ENCODE data around the gene OR3A1. TPM values are rescaled to one million over a fixed set of nuclear protein-coding genes. Genes with fewer than 3 reads are reported as not detected.
"Not testable (repeated sequence)": the region's sequence is repeated elsewhere in the genome, so short reads cannot be mapped to it uniquely, and the experiment has no call there.

The OR3A1 gene
- polyA plus RNA-seq, 2 of the 4 experiments (the other 2 are of a cell fraction) = not detected

- no peak overlapping the region for H3K4me3 ChIP-seq
- TF ChIP-seq CBX8 (IDR thresholded peaks at IDR 0.05) (peak; percentile 88), RNF2 (IDR thresholded peaks at IDR 0.05; ENCODE audit: borderline replicate concordance, low read depth) (peak; percentile 92; the same call in 1 of the 2 replicates), TFCP2L1 (CRISPR knock-in tag; IDR thresholded peaks at IDR 0.05) (no peak)
- WGBS (ENCODE audit: missing lambda C conversion rate) = 15% methylated on average over 4 of the region's 4 CpGs
- no peak for ATAC-seq
- ChIA-PET POLR2A (no interaction called here), CTCF (no interaction called here)
- peak; percentile 43 for FAIRE-seq
- no peaks in the 10 kb centered on the region for H3K4me1 ChIP-seq
- no peak overlapping the region for H3K4me2 ChIP-seq
- H3K27ac ChIP-seq = no peak overlapping the region
- DNase-seq (ENCODE audit: low read depth in 1 of 2, low spot score in 1 of 2) = no peak
- no peaks in the 10 kb centered on the region for H3K9me3 ChIP-seq
Observed at GRCh38 chr17:3295632-3296031, 2.5 kb downstream of the OR3A1 start.

- H3K4me3 ChIP-seq; DNase-seq (ENCODE audit: low read depth in 1 of 2, low spot score in 1 of 2); H3K9me3 ChIP-seq; FAIRE-seq; H3K27ac ChIP-seq; POLR2A ChIA-PET; H3K4me1 ChIP-seq; H3K4me2 ChIP-seq; CTCF ChIA-PET; ATAC-seq: not testable (repeated sequence)
- 0% methylated on average over 1 of the region's 1 CpG for WGBS (ENCODE audit: missing lambda C conversion rate)
Observed at GRCh38 chr17:3293548-3293947, 4.6 kb downstream of the OR3A1 start.

- TF ChIP-seq ZSCAN20 (CRISPR knock-in tag; IDR thresholded peaks at IDR 0.05) (no peak), MAFK (IDR thresholded peaks at IDR 0.05; ENCODE audit: partially characterized antibody) (peak; percentile 24), MAX (IDR thresholded peaks at IDR 0.05) (peak; percentile 30; the same call in 1 of the 2 replicates), HOXB13 (CRISPR knock-in tag; IDR thresholded peaks at IDR 0.05; ENCODE audit: low read depth) (no peak), NFE2L2 (conservative IDR thresholded peaks at IDR 0.05; ENCODE audit: low read length) (no peak), CHD4 (IDR thresholded peaks at IDR 0.05; ENCODE audit: borderline replicate concordance) (no peak), CEBPB (IDR thresholded peaks at IDR 0.05) (peak in 1 of 2 experiments; percentile 35; a peak in 1 of 4 replicates), HOXB5 (CRISPR knock-in tag; IDR thresholded peaks at IDR 0.05) (no peak), NR3C1 (IDR thresholded peaks at IDR 0.05) (no peak), POLR2AphosphoS2 (conservative IDR thresholded peaks at IDR 0.05; ENCODE audit: low read length) (no peak), PHF8 (IDR thresholded peaks at IDR 0.05; ENCODE audit: borderline replicate concordance, low read depth) (no peak), FOSL2 (IDR thresholded peaks at IDR 0.05) (no peak), FOSL2 (CRISPR knock-in tag; IDR thresholded peaks at IDR 0.05) (peak; percentile 59), FOSB (CRISPR knock-in tag; IDR thresholded peaks at IDR 0.05) (no peak), FOXS1 (CRISPR knock-in tag; IDR thresholded peaks at IDR 0.05) (no peak), ATOH8 (CRISPR knock-in tag; IDR thresholded peaks at IDR 0.05; ENCODE audit: low read depth) (no peak), HMGXB4 (CRISPR knock-in tag; IDR thresholded peaks at IDR 0.05; ENCODE audit: borderline replicate concordance) (no peak)
- Histone ChIP-seq H3K4me3 (no peak overlapping the region), H3K4me2 (0 out of 3 replicates have a peak overlapping the region, but pooled peaks have one; percentile 16), H3K27ac (no peak overlapping the region), H3K4me1 (peaks cover 9% of the 10 kb centered on the region), H3K9me3 (no peaks in the 10 kb centered on the region)
- ChIA-PET CTCF (interaction anchor here (1.0 kb wide), 1 partner anchor 15 kb away, joined by 3 read pairs; no protein-coding TSS in a partner anchor), POLR2A (no interaction called here)
- ATAC-seq (peak in 1 of 2 experiments; percentile 56; a peak in 3 of 6 replicates), FAIRE-seq (no peak), DNase-seq (ENCODE audit: low read depth in 1 of 2, low spot score in 1 of 2) (peak in 1 of 2 experiments; percentile 13)
- WGBS (ENCODE audit: missing lambda C conversion rate) = 3% methylated on average over 1 of the region's 1 CpG
Observed at GRCh38 chr17:3282901-3283300, 15.3 kb downstream of the OR3A1 start.

Data from A549 (cell line).